ENCODE results near the gene MAN2B2. TPM values are rescaled to one million over a fixed set of nuclear protein-coding genes. Genes with fewer than 3 reads are reported as not detected.
A peak's percentile ranks its signal among the peaks of the same experiment; 100 is the strongest.

MAN2B2 gene
- total and polyA plus RNA-seq, 12 donors, result 6.0 to 27.1 (median 18.2) TPM

- Histone ChIP-seq H3K27me3 (no peaks in the 10 kb centered on the region), H3K4me3 (peak overlapping the region; percentile 74 to 96 (median 86)), H3K27ac (peak overlapping the region; percentile 86 to 93 (median 90)), H3K36me3 (peaks cover 0 to 25% (median 15%) of the 10 kb centered on the region in 9 donors), H3K4me1 (peaks cover 14 to 40% (median 34%) of the 10 kb centered on the region in 9 donors), H3K9me3 (no peaks in the 10 kb centered on the region)
- 2% methylated on average over 50 of the region's 50 CpGs for WGBS, 2 donors
- TF ChIP-seq CTCF (IDR thresholded peaks at IDR 0.05), result no peak
- DNase-seq (peak; percentile 32 to 44), ATAC-seq (peak; percentile 55 to 82 (median 70))
- intact Hi-C loops (cut with DNase I), result loop anchor here in 7 of 10 donors (2.0 to 10.0 kb wide), 6 partner anchors 63 to 141 kb away; partner anchors contain the start of genes MRFAP1L1 (in 6 of the 7), BLOC1S4 (in 1 of the 7), KIAA0232 (in 1 of the 7) and MAN2B2 (in 1 of the 7)
These were observed 66.4 kb downstream of the MAN2B2 start for GRCh38 chr4:6641164-6641970.

DNA sequence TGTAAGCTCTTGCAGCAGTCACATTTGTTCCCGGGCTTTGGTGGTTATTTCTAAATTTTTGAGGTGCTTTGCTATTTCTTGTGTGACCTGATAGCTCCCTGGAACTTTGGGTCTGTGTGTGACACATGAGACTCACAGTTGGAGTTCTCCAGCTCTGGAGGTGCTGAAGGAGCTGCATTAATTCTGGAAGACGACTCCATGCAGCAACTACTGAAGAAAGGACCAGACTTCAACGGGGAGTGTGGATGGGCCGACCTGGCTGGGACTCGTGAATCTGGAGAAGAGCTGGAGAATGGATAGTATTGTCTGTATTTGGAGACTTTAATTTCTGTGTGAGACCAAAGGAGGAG lies 67.0 kb downstream of the MAN2B2 start:
- intact Hi-C loops (cut with DNase I), result loop anchor here in 7 of 10 donors (2.0 to 10.0 kb wide), 6 partner anchors 63 to 141 kb away; partner anchors contain the start of genes MRFAP1L1 (in 6 of the 7), BLOC1S4 (in 1 of the 7), KIAA0232 (in 1 of the 7) and MAN2B2 (in 1 of the 7)
- ATAC-seq, result no peak
- Histone ChIP-seq H3K27me3 (no peaks in the 10 kb centered on the region), H3K9me3 (no peaks in the 10 kb centered on the region), H3K27ac (peak overlapping the region in 8 of 10 donors; percentile 87 to 93 (median 91)), H3K36me3 (peaks cover 0 to 25% (median 15%) of the 10 kb centered on the region in 9 donors), H3K4me3 (peak overlapping the region; percentile 74 to 96 (median 86)), H3K4me1 (peaks cover 14 to 40% (median 34%) of the 10 kb centered on the region in 9 donors)
- TF ChIP-seq CTCF (IDR thresholded peaks at IDR 0.05), result no peak
- no peak for DNase-seq
- 44 to 55% methylated on average over 5 of the region's 5 CpGs for WGBS, 2 donors

DNA sequence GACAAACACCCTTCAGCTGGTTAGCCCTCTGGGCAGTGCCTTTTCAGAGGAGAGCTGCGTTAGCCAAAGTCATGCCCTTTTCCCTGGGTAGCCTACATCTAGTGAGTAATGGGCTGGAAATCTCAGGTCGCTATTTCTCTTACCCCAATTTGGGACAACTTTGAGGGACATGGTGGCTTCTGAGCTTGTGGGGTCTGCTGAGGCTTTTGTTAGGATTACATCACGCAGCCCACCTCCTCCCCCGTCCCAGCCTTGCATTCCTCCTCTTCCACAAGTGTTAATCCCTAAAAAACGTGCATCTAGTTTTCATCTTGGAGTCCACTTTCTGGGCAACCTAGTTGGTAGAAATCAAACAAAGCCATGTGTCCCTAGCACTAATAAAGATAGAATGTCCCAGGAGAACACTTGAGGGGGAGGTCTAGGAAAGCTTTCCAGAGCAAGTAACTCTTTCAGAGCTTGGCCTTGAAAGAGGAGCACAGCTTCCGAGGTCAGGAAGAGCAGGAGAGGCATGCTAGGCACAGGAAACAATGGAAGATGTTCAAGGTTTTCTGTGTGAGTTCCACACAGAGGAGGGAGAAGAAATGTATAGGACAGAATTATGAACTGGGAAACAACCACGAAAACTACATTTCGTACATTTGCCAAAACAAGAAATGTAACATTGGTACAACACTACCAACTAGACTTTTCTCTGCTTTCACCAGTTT lies 68.3 kb downstream of the MAN2B2 start:
- H3K27ac ChIP-seq, result peak overlapping the region in 2 of 10 donors; percentile 12 to 15
- H3K36me3 ChIP-seq, result peaks cover 0 to 25% (median 15%) of the 10 kb centered on the region in 9 donors
- H3K27me3 ChIP-seq, result no peaks in the 10 kb centered on the region
- no peak for ATAC-seq
- intact Hi-C loops (cut with DNase I), result loop anchor here in 4 of 10 donors (5.0 to 10.0 kb wide), 3 partner anchors 62 to 66 kb away; partner anchors contain the start of genes MRFAP1L1 (in 3 of the 4) and MAN2B2 (in 1 of the 4)
- H3K4me1 ChIP-seq, result peaks cover 14 to 40% (median 34%) of the 10 kb centered on the region in 9 donors
- H3K4me3 ChIP-seq, result no peak overlapping the region
- no peaks in the 10 kb centered on the region for H3K9me3 ChIP-seq
- no peak for TF ChIP-seq CTCF (IDR thresholded peaks at IDR 0.05)
- whole genome bisulfite sequencing, 2 donors, result 76% methylated on average over 8 of the region's 8 CpGs
- no peak for DNase-seq
